ENCODE measurements around the gene ZNF678. TPM values are rescaled to one million over a fixed set of nuclear protein-coding genes. Genes with fewer than 3 reads are reported as not detected.

ZNF678 gene
- total RNA-seq, 4 donors from 2014 or later, result 9.7 to 51.4 (median 18.6) TPM

GRCh38 chr1:227718932-227719331 is 155.6 kb downstream of the ZNF678 start:
- H3K27me3 ChIP-seq, result no peaks in the 10 kb centered on the region
- DNase-seq, result no peak
- TF ChIP-seq, protein P1, sequence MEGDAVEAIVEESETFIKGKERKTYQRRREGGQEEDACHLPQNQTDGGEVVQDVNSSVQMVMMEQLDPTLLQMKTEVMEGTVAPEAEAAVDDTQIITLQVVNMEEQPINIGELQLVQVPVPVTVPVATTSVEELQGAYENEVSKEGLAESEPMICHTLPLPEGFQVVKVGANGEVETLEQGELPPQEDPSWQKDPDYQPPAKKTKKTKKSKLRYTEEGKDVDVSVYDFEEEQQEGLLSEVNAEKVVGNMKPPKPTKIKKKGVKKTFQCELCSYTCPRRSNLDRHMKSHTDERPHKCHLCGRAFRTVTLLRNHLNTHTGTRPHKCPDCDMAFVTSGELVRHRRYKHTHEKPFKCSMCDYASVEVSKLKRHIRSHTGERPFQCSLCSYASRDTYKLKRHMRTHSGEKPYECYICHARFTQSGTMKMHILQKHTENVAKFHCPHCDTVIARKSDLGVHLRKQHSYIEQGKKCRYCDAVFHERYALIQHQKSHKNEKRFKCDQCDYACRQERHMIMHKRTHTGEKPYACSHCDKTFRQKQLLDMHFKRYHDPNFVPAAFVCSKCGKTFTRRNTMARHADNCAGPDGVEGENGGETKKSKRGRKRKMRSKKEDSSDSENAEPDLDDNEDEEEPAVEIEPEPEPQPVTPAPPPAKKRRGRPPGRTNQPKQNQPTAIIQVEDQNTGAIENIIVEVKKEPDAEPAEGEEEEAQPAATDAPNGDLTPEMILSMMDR (IDR thresholded peaks at IDR 0.05), result no peak
- no peak for TF ChIP-seq POLR2A (IDR thresholded peaks at IDR 0.05)
- H3K9me3 ChIP-seq, result peaks cover 0 to 9% of the 10 kb centered on the region in 2 donors
- no peak overlapping the region for H3K4me3 ChIP-seq
- no peaks in the 10 kb centered on the region for H3K36me3 ChIP-seq
- H3K27ac ChIP-seq, result no peak overlapping the region
- H3K4me1 ChIP-seq, result no peaks in the 10 kb centered on the region
- intact Hi-C loops (cut with DNase I; ENCODE audit: low total_unique reads), result no loop called here

GRCh38 chr1:227723474-227723873 is 160.1 kb downstream of the ZNF678 start:
- no peak for TF ChIP-seq POLR2A (IDR thresholded peaks at IDR 0.05)
- TF ChIP-seq, protein P1 (IDR thresholded peaks at IDR 0.05), result no peak
- no peaks in the 10 kb centered on the region for H3K36me3 ChIP-seq
- no peak overlapping the region for H3K4me3 ChIP-seq
- H3K27ac ChIP-seq, result no peak overlapping the region
- H3K9me3 ChIP-seq, result peaks cover 0 to 9% of the 10 kb centered on the region in 2 donors
- no peak for DNase-seq
- H3K27me3 ChIP-seq, result no peaks in the 10 kb centered on the region
- no peaks in the 10 kb centered on the region for H3K4me1 ChIP-seq
- intact Hi-C loops (cut with DNase I; ENCODE audit: low total_unique reads), result no loop called here

DNA sequence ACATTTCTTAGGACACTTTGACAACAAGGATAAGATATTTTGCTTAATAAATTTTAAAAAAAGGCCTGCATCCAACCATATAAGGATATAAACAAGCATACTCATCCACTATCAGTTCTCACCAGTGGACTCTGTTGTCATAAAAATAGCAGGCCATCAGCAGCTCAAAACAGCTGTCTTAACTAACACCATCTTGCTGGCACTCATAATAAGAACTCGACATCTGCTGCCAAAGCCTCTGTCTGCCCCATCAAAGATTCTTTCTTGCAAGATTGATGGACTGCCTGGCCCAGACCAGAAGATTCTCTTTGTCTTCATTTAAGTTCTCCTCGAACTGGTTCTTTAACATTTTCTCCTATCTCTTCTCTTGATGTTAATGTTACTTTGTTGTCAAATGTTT is 161.7 kb downstream of the ZNF678 start:
- H3K36me3 ChIP-seq, result no peaks in the 10 kb centered on the region
- no peak overlapping the region for H3K27ac ChIP-seq
- DNase-seq, result no peak
- peaks cover 0 to 3% of the 10 kb centered on the region in 2 donors for H3K9me3 ChIP-seq
- TF ChIP-seq, protein P1 (IDR thresholded peaks at IDR 0.05), result no peak
- no peak for TF ChIP-seq POLR2A (IDR thresholded peaks at IDR 0.05)
- intact Hi-C loops (cut with DNase I; ENCODE audit: low total_unique reads), result no loop called here
- H3K4me1 ChIP-seq, result peaks cover 4 to 12% of the 10 kb centered on the region in 2 donors
- no peaks in the 10 kb centered on the region for H3K27me3 ChIP-seq
- no peak overlapping the region for H3K4me3 ChIP-seq

DNA sequence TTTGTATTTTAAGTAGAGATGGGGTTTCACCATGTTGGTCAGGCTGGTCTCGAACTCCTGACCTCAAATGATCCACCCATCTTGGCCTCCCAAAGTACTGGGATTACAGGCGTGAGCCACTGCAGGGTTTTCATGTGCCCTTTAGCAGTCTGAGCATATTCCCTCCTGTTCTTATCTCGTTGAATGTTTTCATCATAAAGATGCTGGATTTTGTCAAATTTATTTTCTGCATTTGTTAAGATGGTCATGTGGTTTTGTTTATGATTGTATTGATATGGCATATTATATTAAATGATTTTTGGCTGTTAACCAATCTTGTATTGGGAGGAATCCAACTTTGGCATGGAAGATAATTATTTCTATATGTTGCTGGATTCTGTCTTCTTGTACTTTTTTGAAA is 163.0 kb downstream of the ZNF678 start:
- Histone ChIP-seq H3K36me3 (no peaks in the 10 kb centered on the region), H3K9me3 (no peaks in the 10 kb centered on the region), H3K4me1 (peaks cover 10 to 14% of the 10 kb centered on the region in 2 donors), H3K4me3 (no peak overlapping the region), H3K27ac (no peak overlapping the region), H3K27me3 (no peaks in the 10 kb centered on the region)
- DNase-seq, result no peak
- TF ChIP-seq POLR2A (IDR thresholded peaks at IDR 0.05), result no peak
- intact Hi-C loops (cut with DNase I; ENCODE audit: low total_unique reads), result no loop called here

Small RNA genes lying within 50 kb of the gene (small RNA-seq; reads per million reads assigned to genes)
- 0.30 reads per million for gene RNA5SP77

Other genes with a start within 250 kb of the ZNF678 start
- gene CDC42BPA, start 245.1 kb upstream of the ZNF678 start, total RNA-seq, result 100 to 1,000 TPM in 1 of 4 donors, 10 to 100 TPM in 3; 32.9 to 116 (median 55.2) TPM
- 10 to 100 TPM in 2 of 4 donors, 1 to 10 TPM in 2; 5.0 to 29.6 (median 15.7) TPM for gene JMJD4, start 171.7 kb downstream of the ZNF678 start, total RNA-seq
- gene SNAP47, start 171.9 kb downstream of the ZNF678 start, total RNA-seq, result 10 to 100 TPM; 33.3 to 75.5 (median 55.2) TPM